Measurements from ENCODE around the gene PGAM5.
"Not testable (repeated sequence)": the region's sequence is repeated elsewhere in the genome, so short reads cannot be mapped to it uniquely, and the experiment has no call there.

DNA sequence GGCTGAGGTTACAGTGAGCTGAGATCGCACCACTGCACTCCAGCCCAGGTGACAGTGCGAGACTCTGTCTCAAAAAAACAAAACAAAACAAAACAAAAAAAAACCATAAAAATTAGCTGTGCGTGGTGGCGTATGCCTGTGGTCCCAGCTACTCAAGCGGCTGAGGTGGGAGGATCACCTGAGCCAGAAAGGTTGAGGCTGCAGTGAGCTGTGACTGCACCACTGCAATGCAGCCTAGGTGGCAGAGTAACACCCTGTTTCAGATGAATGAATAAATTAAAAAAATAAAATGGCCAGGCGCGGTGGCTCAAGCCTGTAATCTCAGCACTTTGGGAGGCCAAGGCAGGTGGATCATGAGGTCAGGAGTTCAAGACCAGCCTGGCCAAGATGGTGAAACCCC is 43.0 kb downstream of the PGAM5 start:
- TF ChIP-seq, protein P1, sequence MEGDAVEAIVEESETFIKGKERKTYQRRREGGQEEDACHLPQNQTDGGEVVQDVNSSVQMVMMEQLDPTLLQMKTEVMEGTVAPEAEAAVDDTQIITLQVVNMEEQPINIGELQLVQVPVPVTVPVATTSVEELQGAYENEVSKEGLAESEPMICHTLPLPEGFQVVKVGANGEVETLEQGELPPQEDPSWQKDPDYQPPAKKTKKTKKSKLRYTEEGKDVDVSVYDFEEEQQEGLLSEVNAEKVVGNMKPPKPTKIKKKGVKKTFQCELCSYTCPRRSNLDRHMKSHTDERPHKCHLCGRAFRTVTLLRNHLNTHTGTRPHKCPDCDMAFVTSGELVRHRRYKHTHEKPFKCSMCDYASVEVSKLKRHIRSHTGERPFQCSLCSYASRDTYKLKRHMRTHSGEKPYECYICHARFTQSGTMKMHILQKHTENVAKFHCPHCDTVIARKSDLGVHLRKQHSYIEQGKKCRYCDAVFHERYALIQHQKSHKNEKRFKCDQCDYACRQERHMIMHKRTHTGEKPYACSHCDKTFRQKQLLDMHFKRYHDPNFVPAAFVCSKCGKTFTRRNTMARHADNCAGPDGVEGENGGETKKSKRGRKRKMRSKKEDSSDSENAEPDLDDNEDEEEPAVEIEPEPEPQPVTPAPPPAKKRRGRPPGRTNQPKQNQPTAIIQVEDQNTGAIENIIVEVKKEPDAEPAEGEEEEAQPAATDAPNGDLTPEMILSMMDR (conservative IDR thresholded peaks at IDR 0.05; ENCODE audit: low read depth, low read length) = not testable (repeated sequence)
- not testable (repeated sequence) for TF ChIP-seq EZH2 (IDR thresholded peaks at IDR 0.05; ENCODE audit: borderline replicate concordance, low read depth, low read length, poor library complexity, severe bottlenecking)

All from A673 (cell line).